ENCODE measurements around the gene TMPRSS9.

- TF ChIP-seq, protein P1, sequence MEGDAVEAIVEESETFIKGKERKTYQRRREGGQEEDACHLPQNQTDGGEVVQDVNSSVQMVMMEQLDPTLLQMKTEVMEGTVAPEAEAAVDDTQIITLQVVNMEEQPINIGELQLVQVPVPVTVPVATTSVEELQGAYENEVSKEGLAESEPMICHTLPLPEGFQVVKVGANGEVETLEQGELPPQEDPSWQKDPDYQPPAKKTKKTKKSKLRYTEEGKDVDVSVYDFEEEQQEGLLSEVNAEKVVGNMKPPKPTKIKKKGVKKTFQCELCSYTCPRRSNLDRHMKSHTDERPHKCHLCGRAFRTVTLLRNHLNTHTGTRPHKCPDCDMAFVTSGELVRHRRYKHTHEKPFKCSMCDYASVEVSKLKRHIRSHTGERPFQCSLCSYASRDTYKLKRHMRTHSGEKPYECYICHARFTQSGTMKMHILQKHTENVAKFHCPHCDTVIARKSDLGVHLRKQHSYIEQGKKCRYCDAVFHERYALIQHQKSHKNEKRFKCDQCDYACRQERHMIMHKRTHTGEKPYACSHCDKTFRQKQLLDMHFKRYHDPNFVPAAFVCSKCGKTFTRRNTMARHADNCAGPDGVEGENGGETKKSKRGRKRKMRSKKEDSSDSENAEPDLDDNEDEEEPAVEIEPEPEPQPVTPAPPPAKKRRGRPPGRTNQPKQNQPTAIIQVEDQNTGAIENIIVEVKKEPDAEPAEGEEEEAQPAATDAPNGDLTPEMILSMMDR (IDR thresholded peaks at IDR 0.05), result no peak
- no peak for TF ChIP-seq POLR2A (IDR thresholded peaks at IDR 0.05)
- TF ChIP-seq EP300 (IDR thresholded peaks at IDR 0.05), result no peak
Measured at GRCh38 chr19:2312820-2313501, 47.1 kb upstream of the TMPRSS9 start.
